Activated T-cell treated with anti-CD3 and anti-CD28 coated beads, Interleukin-2, amount 50 U/mL, for 4 hours (primary cell): ENCODE results near the gene PFN3. TPM values are rescaled to one million over a fixed set of nuclear protein-coding genes. Genes with fewer than 3 reads are reported as not detected.

ENCODE experiments used
- ATAC-seq, 2 donors: fragments of 200-7000 bp; cut with Tn5 transposase; one replicate each; pipeline ENCODE4 v1.10.0; 2021
- DNase-seq: peaks from one replicate; pipeline ENCODE4 v3.0.0-alpha.2; 2020
- H3K27me3 Mint-ChIP-seq: one replicate; pipeline ENCODE4 v1.8.0; 2021; ENCODE audit warnings: low read depth, mixed read lengths
- H3K36me3 Mint-ChIP-seq: one replicate; pipeline ENCODE4 v1.8.0; 2022; ENCODE audit warnings: mixed read lengths; ENCODE audit not compliant: insufficient read depth
- H3K4me1 Mint-ChIP-seq: one replicate; pipeline ENCODE4 v1.8.0; 2021; ENCODE audit warnings: low read depth, mixed read lengths
- H3K4me3 Mint-ChIP-seq: one replicate; pipeline ENCODE4 v1.8.0; 2021; ENCODE audit warnings: mild to moderate bottlenecking, moderate library complexity, mixed read lengths
- H3K9me3 Mint-ChIP-seq: one replicate; pipeline ENCODE4 v1.8.0; 2021; ENCODE audit warnings: mixed read lengths
- total RNA-seq, 3 donors: library from RNA; stranded (reverse); gene quantifications; one replicate each; pipeline ENCODE4 v1.2.1, GENCODE V29; 2021

PFN3 gene
- total RNA-seq, 3 donors from 2014 or later, result not detected

- Mint-ChIP-seq H3K4me3 (no peak overlapping the region), H3K36me3 (peaks cover 6% of the 10 kb centered on the region), H3K9me3 (no peaks in the 10 kb centered on the region), H3K4me1 (peaks cover 65% of the 10 kb centered on the region), H3K27me3 (no peaks in the 10 kb centered on the region)
- DNase-seq, result no peak
- ATAC-seq, result no peak
Observed at GRCh38 chr5:177354256-177354655, 46.2 kb downstream of the PFN3 start.

- Mint-ChIP-seq H3K9me3 (no peaks in the 10 kb centered on the region), H3K27me3 (no peaks in the 10 kb centered on the region), H3K36me3 (peaks cover 10% of the 10 kb centered on the region), H3K4me3 (no peak overlapping the region), H3K4me1 (peaks cover 62% of the 10 kb centered on the region)
- no peak for DNase-seq
- no peak for ATAC-seq
Observed at GRCh38 chr5:177353093-177353492, 47.4 kb downstream of the PFN3 start.

- peaks cover 19% of the 10 kb centered on the region for H3K36me3 Mint-ChIP-seq
- H3K27me3 Mint-ChIP-seq, result no peaks in the 10 kb centered on the region
- no peaks in the 10 kb centered on the region for H3K9me3 Mint-ChIP-seq
- ATAC-seq (peak; percentile 97 to 98), DNase-seq (peak; percentile 82)
- H3K4me3 Mint-ChIP-seq, result peak within 1 kb of the TSS; percentile 97
- peaks cover 61% of the 10 kb centered on the region for H3K4me1 Mint-ChIP-seq
Observed at GRCh38 chr5:177351392-177352329, 48.8 kb downstream of the PFN3 start, which contains the start of gene LMAN2. Gene LMAN2, minus strand, starts transcription at chr5:177351668. Its CDS starts 21 bp downstream, at chr5:177351647.

- ATAC-seq (peak; percentile 6 to 7), DNase-seq (no peak)
- Mint-ChIP-seq H3K4me3 (peak overlapping the region; percentile 97), H3K27me3 (no peaks in the 10 kb centered on the region), H3K36me3 (peaks cover 20% of the 10 kb centered on the region), H3K9me3 (no peaks in the 10 kb centered on the region), H3K4me1 (peaks cover 58% of the 10 kb centered on the region)
Observed at GRCh38 chr5:177350776-177351391, 49.6 kb downstream of the PFN3 start.

Other genes with a start within 250 kb of the PFN3 start
- gene RAB24, start 96.9 kb downstream of the PFN3 start, total RNA-seq, result 10 to 100 TPM; 26.3 to 29.8 (median 27.5) TPM
- gene PRELID1, start 96.9 kb downstream of the PFN3 start, total RNA-seq, result 100 to 1,000 TPM; 293 to 372 (median 302) TPM
- 1 to 10 TPM; 3.7 to 5.1 (median 4.3) TPM for gene MXD3, start 88.8 kb downstream of the PFN3 start, total RNA-seq
- gene LMAN2, start 49.0 kb downstream of the PFN3 start, total RNA-seq, result 100 to 1,000 TPM; 120 to 129 (median 127) TPM
- gene RGS14, start 42.7 kb downstream of the PFN3 start, total RNA-seq, result 10 to 100 TPM; 43.7 to 62.3 (median 46.2) TPM
- gene SLC34A1, start 16.2 kb downstream of the PFN3 start, total RNA-seq, result not detected
- 1 to 10 TPM; 1.7 to 5.7 (median 3.1) TPM for gene F12, start 8.9 kb upstream of the PFN3 start, total RNA-seq
- gene GRK6, start 26.0 kb upstream of the PFN3 start, total RNA-seq, result 100 to 1,000 TPM; 140 to 163 (median 158) TPM
- gene PRR7, start 46.2 kb upstream of the PFN3 start, total RNA-seq, result 10 to 100 TPM; 11.7 to 19.8 (median 14.2) TPM
- gene DBN1, start 73.0 kb upstream of the PFN3 start, total RNA-seq, result 10 to 100 TPM; 16.6 to 48.5 (median 21.6) TPM
- gene PDLIM7, start 96.9 kb upstream of the PFN3 start, total RNA-seq, result 10 to 100 TPM; 18.0 to 22.1 (median 19.0) TPM
- gene DOK3, start 109.2 kb upstream of the PFN3 start, total RNA-seq, result 1 to 10 TPM; 8.2 to 9.2 (median 8.7) TPM
- gene DDX41, start 116.3 kb upstream of the PFN3 start, total RNA-seq, result 100 to 1,000 TPM; 203 to 220 (median 207) TPM
- gene FAM193B, start 153.9 kb upstream of the PFN3 start, total RNA-seq, result 10 to 100 TPM; 54.7 to 63.7 (median 62.1) TPM
- 100 to 1,000 TPM; 178 to 208 (median 199) TPM for gene TMED9, start 191.5 kb upstream of the PFN3 start, total RNA-seq
- 10 to 100 TPM; 35.5 to 40.5 (median 37.0) TPM for gene B4GALT7, start 199.5 kb upstream of the PFN3 start, total RNA-seq